ENCODE data around the gene HSD11B2.

HSD11B2 gene

DNA sequence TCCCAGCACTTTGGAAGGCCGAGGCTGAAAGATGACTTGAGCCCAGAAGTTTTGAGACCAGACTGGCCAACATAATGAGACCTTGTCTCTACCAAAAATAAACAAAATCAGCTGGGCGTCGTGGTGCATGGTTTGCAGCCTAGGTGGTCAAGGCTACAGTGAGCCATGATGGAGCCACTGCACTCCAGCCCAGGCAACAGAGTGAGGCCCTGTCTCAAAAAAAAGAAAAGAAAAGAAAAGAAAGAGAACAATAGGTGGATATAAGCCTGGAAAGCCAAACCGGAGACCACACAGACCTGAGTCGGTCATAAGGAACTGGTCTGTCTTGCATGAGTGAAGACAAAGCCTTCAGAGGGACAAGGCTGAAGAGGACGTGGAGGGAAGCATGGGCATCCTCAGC is 35.7 kb downstream of the HSD11B2 start:
- Histone ChIP-seq H3K36me3 (ENCODE audit: low read depth) (0 out of 2 replicates have a peak, but pooled peaks cover 7% of the 10 kb centered on the region), H3K4me3 (ENCODE audit: severe bottlenecking) (no peak overlapping the region), H3K4me1 (ENCODE audit: insufficient read depth, poor library complexity, severe bottlenecking) (peaks cover 11% of the 10 kb centered on the region), H3K27me3 (ENCODE audit: insufficient read depth, poor library complexity, severe bottlenecking) (no peaks in the 10 kb centered on the region), H3K27ac (ENCODE audit: poor library complexity, severe bottlenecking) (no peak overlapping the region), H3K9me3 (ENCODE audit: severe bottlenecking) (no peaks in the 10 kb centered on the region)
- ATAC-seq (ENCODE audit: low read depth) (no peak), DNase-seq (ENCODE audit: low spot score) (no peak)
- TF ChIP-seq, protein P1, sequence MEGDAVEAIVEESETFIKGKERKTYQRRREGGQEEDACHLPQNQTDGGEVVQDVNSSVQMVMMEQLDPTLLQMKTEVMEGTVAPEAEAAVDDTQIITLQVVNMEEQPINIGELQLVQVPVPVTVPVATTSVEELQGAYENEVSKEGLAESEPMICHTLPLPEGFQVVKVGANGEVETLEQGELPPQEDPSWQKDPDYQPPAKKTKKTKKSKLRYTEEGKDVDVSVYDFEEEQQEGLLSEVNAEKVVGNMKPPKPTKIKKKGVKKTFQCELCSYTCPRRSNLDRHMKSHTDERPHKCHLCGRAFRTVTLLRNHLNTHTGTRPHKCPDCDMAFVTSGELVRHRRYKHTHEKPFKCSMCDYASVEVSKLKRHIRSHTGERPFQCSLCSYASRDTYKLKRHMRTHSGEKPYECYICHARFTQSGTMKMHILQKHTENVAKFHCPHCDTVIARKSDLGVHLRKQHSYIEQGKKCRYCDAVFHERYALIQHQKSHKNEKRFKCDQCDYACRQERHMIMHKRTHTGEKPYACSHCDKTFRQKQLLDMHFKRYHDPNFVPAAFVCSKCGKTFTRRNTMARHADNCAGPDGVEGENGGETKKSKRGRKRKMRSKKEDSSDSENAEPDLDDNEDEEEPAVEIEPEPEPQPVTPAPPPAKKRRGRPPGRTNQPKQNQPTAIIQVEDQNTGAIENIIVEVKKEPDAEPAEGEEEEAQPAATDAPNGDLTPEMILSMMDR (IDR thresholded peaks at IDR 0.05; ENCODE audit: poor library complexity, severe bottlenecking) = no peak

DNA sequence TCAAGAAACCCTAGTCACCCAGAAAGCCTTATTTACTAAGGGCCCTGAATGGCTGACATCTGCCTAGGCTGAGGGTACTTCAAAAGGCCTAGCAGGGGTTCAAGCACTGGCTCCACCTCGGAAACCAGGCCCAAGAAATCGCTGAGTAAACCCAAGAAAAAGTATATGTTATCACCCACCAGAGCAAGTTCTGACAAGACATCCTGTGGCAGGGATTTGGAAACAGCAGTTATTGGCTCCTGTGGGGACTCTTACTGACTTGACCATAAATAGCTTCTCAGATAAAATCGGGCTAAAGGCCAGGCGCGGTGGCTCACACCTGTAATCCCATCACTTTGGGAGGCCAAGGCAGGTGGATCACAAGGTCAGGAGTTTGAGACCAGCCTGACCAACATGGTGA is 37.8 kb downstream of the HSD11B2 start:
- no peak overlapping the region for H3K27ac ChIP-seq (ENCODE audit: poor library complexity, severe bottlenecking)
- no peaks in the 10 kb centered on the region for H3K9me3 ChIP-seq (ENCODE audit: severe bottlenecking)
- no peak overlapping the region for H3K4me3 ChIP-seq (ENCODE audit: severe bottlenecking)
- ATAC-seq (ENCODE audit: low read depth) (no peak), DNase-seq (ENCODE audit: low spot score) (no peak)
- peaks cover 7% of the 10 kb centered on the region for H3K4me1 ChIP-seq (ENCODE audit: insufficient read depth, poor library complexity, severe bottlenecking)
- TF ChIP-seq, protein P1 (IDR thresholded peaks at IDR 0.05; ENCODE audit: poor library complexity, severe bottlenecking) = no peak
- no peaks in the 10 kb centered on the region for H3K27me3 ChIP-seq (ENCODE audit: insufficient read depth, poor library complexity, severe bottlenecking)
- 0 out of 2 replicates have a peak, but pooled peaks cover 7% of the 10 kb centered on the region for H3K36me3 ChIP-seq (ENCODE audit: low read depth)

DNA sequence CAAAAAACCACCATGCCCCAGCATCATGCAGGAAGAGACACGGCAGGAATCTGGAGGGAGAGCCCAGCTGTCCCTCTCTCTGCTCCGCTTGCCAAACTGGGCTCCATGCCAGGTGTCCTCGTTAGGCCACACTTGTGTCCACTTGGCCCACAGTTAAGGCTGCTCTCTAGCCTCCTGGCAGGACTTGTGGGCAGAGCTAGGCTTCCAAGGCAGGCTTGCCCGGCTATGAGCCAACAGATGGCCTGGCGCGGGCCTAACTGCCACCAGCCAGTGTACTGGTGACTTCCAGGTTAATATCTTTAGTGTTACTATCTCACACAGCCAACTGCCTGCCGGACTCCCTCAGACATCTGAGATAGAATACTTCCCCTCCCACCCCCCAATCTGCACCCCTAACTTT is 39.4 kb downstream of the HSD11B2 start:
- H3K27me3 ChIP-seq (ENCODE audit: insufficient read depth, poor library complexity, severe bottlenecking) = no peaks in the 10 kb centered on the region
- DNase-seq (ENCODE audit: low spot score) = no peak
- H3K4me3 ChIP-seq (ENCODE audit: severe bottlenecking) = no peak overlapping the region
- peaks cover 8% of the 10 kb centered on the region; the same call in 1 of the 2 replicates for H3K36me3 ChIP-seq (ENCODE audit: low read depth)
- H3K27ac ChIP-seq (ENCODE audit: poor library complexity, severe bottlenecking) = no peak overlapping the region
- H3K9me3 ChIP-seq (ENCODE audit: severe bottlenecking) = no peaks in the 10 kb centered on the region
- TF ChIP-seq, protein P1 (IDR thresholded peaks at IDR 0.05; ENCODE audit: poor library complexity, severe bottlenecking) = no peak
- peaks cover 7% of the 10 kb centered on the region for H3K4me1 ChIP-seq (ENCODE audit: insufficient read depth, poor library complexity, severe bottlenecking)
- ATAC-seq (ENCODE audit: low read depth) = no peak

DNA sequence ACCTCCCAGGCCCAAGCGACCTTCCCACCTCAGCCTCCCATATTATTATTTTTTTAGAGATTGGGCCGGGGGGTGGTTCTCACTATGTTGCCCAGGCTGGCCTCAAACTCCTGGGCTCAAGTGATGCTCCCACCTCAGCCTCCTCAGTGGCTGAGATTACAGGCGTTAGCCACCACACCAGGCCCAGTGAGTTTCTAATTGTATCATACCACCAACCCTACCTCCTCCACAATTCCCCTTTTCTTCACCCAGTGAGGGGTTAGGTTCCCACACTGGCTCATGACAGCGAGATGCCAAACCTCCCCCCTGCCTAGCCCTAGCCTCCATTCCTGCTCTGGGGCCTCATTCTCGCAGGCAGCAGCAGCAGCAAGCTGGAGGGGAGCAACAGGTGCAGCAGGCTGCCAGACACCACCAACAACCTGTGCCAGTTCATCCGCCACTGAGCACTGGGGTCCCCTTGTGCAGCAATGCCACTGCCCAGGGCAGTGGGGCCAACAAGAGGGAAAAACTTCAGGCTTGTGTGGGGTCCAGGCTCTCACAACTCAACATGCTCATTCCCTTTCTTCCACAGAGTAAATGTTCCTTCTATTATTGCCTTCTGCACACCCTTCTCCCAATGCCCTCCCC is 41.0 kb downstream of the HSD11B2 start:
- no peak overlapping the region for H3K4me3 ChIP-seq (ENCODE audit: severe bottlenecking)
- no peaks in the 10 kb centered on the region for H3K27me3 ChIP-seq (ENCODE audit: insufficient read depth, poor library complexity, severe bottlenecking)
- ATAC-seq (ENCODE audit: low read depth) (no peak), DNase-seq (ENCODE audit: low spot score) (no peak)
- peaks cover 14% of the 10 kb centered on the region; the same call in 1 of the 2 replicates for H3K36me3 ChIP-seq (ENCODE audit: low read depth)
- TF ChIP-seq, protein P1 (IDR thresholded peaks at IDR 0.05; ENCODE audit: poor library complexity, severe bottlenecking) = no peak
- no peak overlapping the region for H3K27ac ChIP-seq (ENCODE audit: poor library complexity, severe bottlenecking)
- H3K4me1 ChIP-seq (ENCODE audit: insufficient read depth, poor library complexity, severe bottlenecking) = peaks cover 7% of the 10 kb centered on the region
- no peaks in the 10 kb centered on the region for H3K9me3 ChIP-seq (ENCODE audit: severe bottlenecking)

Data from RWPE2 (cell line).